Erythroblast (primary cell): ENCODE results near the gene CFHR3.
"Not testable (repeated sequence)": the region's sequence is repeated elsewhere in the genome, so short reads cannot be mapped to it uniquely, and the experiment has no call there.

ENCODE experiments used
- GATA1 ChIP-seq: IDR thresholded peaks from 2 replicates; pipeline ENCODE4 v1.6.1; 2011; ENCODE audit warnings: low read depth, mild to moderate bottlenecking, control low read depth, low read length, moderate library complexity
- POLR2A ChIP-seq: IDR thresholded peaks from 2 replicates; pipeline ENCODE4 v1.6.1; 2011; ENCODE audit warnings: mild to moderate bottlenecking, low read length

- not testable (repeated sequence) for TF ChIP-seq POLR2A, GATA1
Observed at GRCh38 chr1:196791252-196791651, 16.6 kb downstream of the CFHR3 start.
